PC-9 (cell line): ENCODE measurements around the gene DCP1B.

Experiments used
- CTCF ChIP-seq: fragments of 200-600 bp; sonication (generic); conservative IDR thresholded peaks from 2 replicates; pipeline ENCODE4 v1.6.1; 2017; ENCODE audit warnings: mixed run types, antibody characterized with exemption, mild to moderate bottlenecking, moderate library complexity
- EZH2 ChIP-seq: fragments of 200-600 bp; sonication (generic); IDR thresholded peaks from 2 replicates; pipeline ENCODE4 v1.8.0; 2017; ENCODE audit warnings: antibody characterized with exemption, low read depth

- TF ChIP-seq CTCF (no peak), EZH2 (no peak)
Observed at GRCh38 chr12:1946296-1946695, 58.0 kb downstream of the DCP1B start.
